Keratinocyte (primary cell): Measurements from ENCODE around the gene NIM1K. TPM values are rescaled to one million over a fixed set of nuclear protein-coding genes. Genes with fewer than 3 reads are reported as not detected.

ENCODE experiments used
- DNase-seq: peaks from one replicate; pipeline ENCODE4 v3.0.0-alpha.2; 2011; ENCODE audit warnings: low read depth, missing footprints, low spot score
- FAIRE-seq: peaks from 2 replicates; lab custom pipeline; 2011; peaks lifted over from hg19 to GRCh38; lab: Jason Lieb, UNC
- H2AFZ ChIP-seq: 2 replicates; pipeline ENCODE4 v1.6.0; 2012; ENCODE audit warnings: low read length, control low read depth, inconsistent platforms; ENCODE audit not compliant: control insufficient read depth
- H3K27ac ChIP-seq: 2 replicates; pipeline ENCODE4 v1.5.1; 2011; ENCODE audit warnings: low read length; ENCODE audit not compliant: control insufficient read depth, insufficient read depth
- H3K27me3 ChIP-seq: 3 replicates; pipeline ENCODE4 v1.6.0; 2011; ENCODE audit warnings: low read length; ENCODE audit not compliant: control insufficient read depth, insufficient read depth; ENCODE audit errors: extremely low read depth
- H3K36me3 ChIP-seq, 2 experiments: 2 replicates in 1 of 2; 3 replicates in 1 of 2; pipeline ENCODE4 v1.5.1; 2011; ENCODE audit warnings: low read length in 2 of 2, mild to moderate bottlenecking in 1 of 2; ENCODE audit not compliant: control insufficient read depth in 2 of 2, insufficient read depth in 2 of 2; ENCODE audit errors: extremely low read depth in 1 of 2
- H3K4me1 ChIP-seq: 3 replicates; pipeline ENCODE4 v1.5.1; 2011; ENCODE audit warnings: low read length; ENCODE audit not compliant: control insufficient read depth, insufficient read depth; ENCODE audit errors: extremely low read depth
- H3K4me2 ChIP-seq: 3 replicates; pipeline ENCODE4 v1.6.0; 2011; ENCODE audit warnings: low read depth, low read length; ENCODE audit not compliant: control insufficient read depth, insufficient read depth; ENCODE audit errors: extremely low read depth
- H3K4me3 ChIP-seq, 3 experiments: fragments of 200-600 bp in 1 of 3; sonication (generic) in 1 of 3; 2 replicates in 2 of 3; 3 replicates in 1 of 3; pipeline ENCODE4 v1.5.1; 2011 to 2016; ENCODE audit warnings: low read length in 3 of 3, mild to moderate bottlenecking in 3 of 3, control low read depth in 2 of 3, inconsistent platforms in 1 of 3, low read depth in 1 of 3, mixed read lengths in 1 of 3, mixed run types in 1 of 3, moderate library complexity in 1 of 3; ENCODE audit not compliant: control insufficient read depth in 2 of 3, insufficient read depth in 2 of 3; ENCODE audit errors: extremely low read depth in 1 of 3
- H3K79me2 ChIP-seq: 2 replicates; pipeline ENCODE4 v1.6.0; 2012; ENCODE audit warnings: low read length; ENCODE audit not compliant: control insufficient read depth, insufficient read depth
- H3K9ac ChIP-seq: 3 replicates; pipeline ENCODE4 v1.6.0; 2011; ENCODE audit warnings: low read length; ENCODE audit not compliant: control insufficient read depth, insufficient read depth; ENCODE audit errors: extremely low read depth
- H3K9me1 ChIP-seq: 3 replicates; pipeline ENCODE4 v1.6.0; 2011; ENCODE audit warnings: low read length; ENCODE audit not compliant: control insufficient read depth, insufficient read depth; ENCODE audit errors: extremely low read depth
- H3K9me3 ChIP-seq: 2 replicates; pipeline ENCODE4 v1.5.1; 2012; ENCODE audit warnings: low read depth, low read length; ENCODE audit not compliant: control insufficient read depth
- H4K20me1 ChIP-seq: 3 replicates; pipeline ENCODE4 v1.6.0; 2011; ENCODE audit warnings: low read length; ENCODE audit not compliant: control insufficient read depth, insufficient read depth; ENCODE audit errors: extremely low read depth
- EZH2 ChIP-seq: IDR thresholded peaks from one replicate; pipeline ENCODE4 v1.6.1; 2012; ENCODE audit warnings: inconsistent platforms, mild to moderate bottlenecking, low read length, moderate library complexity
- dilution Hi-C: fragments of 300-500 bp; cut with MboI; formaldehyde crosslinking; loops from one replicate; pipeline ENCODE4 v1.7.0; 2020; ENCODE audit warnings: low sequenced_read_pairs; ENCODE audit not compliant: extremely low pct_ligation_motif_present
- polyA plus RNA-seq, 5 experiments: library from polyadenylated mRNA; depleted of rRNA in 3 of 5; stranded (reverse) in 3 of 5; stranded (forward) in 1 of 5; unstranded in 1 of 5; fragments of >200 nt; gene quantifications; 1 replicate in 1 of 5; 2 replicates in 3 of 5; 3 replicates in 1 of 5; pipeline versions ENCODE4 v1.2.1 to v1.2.3, GENCODE V29; 2011 to 2012; ENCODE audit warnings: missing spikeins in 2 of 5, low read depth in 1 of 5, low replicate concordance in 1 of 5
- TF ChIP-seq, protein P1 (sequence below), 3 experiments: IDR thresholded peaks in 1 of 3; conservative IDR thresholded peaks in 1 of 3; optimal IDR thresholded peaks in 1 of 3; 2 replicates in 2 of 3; 3 replicates in 1 of 3; pipeline versions ENCODE3 to v1.5.1; 2011; ENCODE audit warnings: low read length in 3 of 3, mild to moderate bottlenecking in 3 of 3, moderate library complexity in 2 of 3, control low read depth in 1 of 3, inconsistent platforms in 1 of 3; ENCODE audit not compliant: insufficient read depth in 2 of 3; ENCODE audit errors: extremely low read depth in 1 of 3

Gene NIM1K
- polyA plus RNA-seq, 1 donor (not counting 4 experiments of a cell fraction or from before 2014, with no cell fraction given): 0.07 TPM

DNA sequence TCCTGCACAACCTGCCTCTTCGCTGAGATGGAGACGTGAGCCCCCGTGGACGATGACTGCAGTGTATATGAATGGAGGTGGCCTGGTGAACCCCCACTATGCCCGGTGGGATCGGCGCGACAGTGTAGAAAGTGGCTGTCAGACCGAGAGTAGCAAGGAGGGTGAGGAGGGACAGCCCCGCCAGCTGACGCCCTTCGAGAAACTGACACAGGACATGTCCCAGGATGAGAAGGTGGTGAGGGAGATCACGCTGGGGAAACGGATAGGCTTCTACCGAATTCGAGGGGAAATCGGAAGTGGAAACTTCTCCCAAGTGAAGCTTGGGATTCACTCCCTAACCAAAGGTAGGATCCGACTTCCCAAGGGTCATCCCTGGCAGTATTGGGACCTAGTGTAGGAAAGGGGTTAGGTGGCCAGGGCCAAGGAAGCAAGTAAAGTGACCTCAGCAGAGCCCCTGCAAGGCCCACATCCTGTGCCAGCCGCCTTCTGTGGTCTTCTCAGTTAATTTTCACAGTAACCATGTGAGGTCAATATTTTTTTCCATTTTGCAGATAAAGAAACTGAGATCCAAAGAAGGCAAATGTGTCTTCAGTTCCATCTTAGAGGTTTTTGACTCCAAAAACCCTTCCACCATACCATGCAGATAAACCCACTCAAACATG is 53.8 kb downstream of the NIM1K start:
- Histone ChIP-seq H3K9ac (no peak overlapping the region), H3K79me2 (no peaks in the 10 kb centered on the region), H3K4me2 (no peak overlapping the region), H4K20me1 (no peaks in the 10 kb centered on the region), H3K9me1 (no peaks in the 10 kb centered on the region), H3K9me3 (no peaks in the 10 kb centered on the region), H3K36me3 (no peaks in the 10 kb centered on the region), H3K4me1 (no peaks in the 10 kb centered on the region), H3K4me3 (no peak overlapping the region), H2AFZ (no peak overlapping the region), H3K27me3 (no peaks in the 10 kb centered on the region), H3K27ac (no peak overlapping the region)
- no peak for FAIRE-seq
- DNase-seq: no peak
- TF ChIP-seq, protein P1, sequence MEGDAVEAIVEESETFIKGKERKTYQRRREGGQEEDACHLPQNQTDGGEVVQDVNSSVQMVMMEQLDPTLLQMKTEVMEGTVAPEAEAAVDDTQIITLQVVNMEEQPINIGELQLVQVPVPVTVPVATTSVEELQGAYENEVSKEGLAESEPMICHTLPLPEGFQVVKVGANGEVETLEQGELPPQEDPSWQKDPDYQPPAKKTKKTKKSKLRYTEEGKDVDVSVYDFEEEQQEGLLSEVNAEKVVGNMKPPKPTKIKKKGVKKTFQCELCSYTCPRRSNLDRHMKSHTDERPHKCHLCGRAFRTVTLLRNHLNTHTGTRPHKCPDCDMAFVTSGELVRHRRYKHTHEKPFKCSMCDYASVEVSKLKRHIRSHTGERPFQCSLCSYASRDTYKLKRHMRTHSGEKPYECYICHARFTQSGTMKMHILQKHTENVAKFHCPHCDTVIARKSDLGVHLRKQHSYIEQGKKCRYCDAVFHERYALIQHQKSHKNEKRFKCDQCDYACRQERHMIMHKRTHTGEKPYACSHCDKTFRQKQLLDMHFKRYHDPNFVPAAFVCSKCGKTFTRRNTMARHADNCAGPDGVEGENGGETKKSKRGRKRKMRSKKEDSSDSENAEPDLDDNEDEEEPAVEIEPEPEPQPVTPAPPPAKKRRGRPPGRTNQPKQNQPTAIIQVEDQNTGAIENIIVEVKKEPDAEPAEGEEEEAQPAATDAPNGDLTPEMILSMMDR (optimal IDR thresholded peaks at IDR 0.05 in 1 of 3, IDR thresholded peaks at IDR 0.05 in 1 of 3, conservative IDR thresholded peaks at IDR 0.05 in 1 of 3; ENCODE audit: extremely low read depth in 1 of 3, insufficient read depth in 2 of 3, low read length in 3 of 3): no peak
- no peak for TF ChIP-seq EZH2
- dilution Hi-C loops: no loop called here

DNA sequence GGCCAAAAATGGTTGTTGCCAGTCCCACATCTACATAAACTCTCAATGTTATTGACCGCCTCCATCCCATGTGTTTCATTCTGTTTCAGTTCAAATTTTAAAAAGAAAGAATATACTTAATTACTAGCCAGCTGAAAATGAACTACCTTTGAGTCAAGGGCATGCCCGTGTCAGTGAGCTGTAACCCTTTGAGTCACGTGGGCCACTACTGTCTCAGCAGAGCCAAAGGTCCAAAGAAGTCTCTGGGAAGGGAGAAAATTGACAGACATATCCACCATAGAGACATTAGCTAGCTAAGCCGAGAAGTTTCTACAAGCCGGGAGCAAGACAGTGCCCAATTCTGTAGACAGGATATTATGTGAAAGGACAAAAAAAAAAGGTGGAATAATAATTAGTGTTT is 59.7 kb downstream of the NIM1K start:
- H3K36me3 ChIP-seq: no peaks in the 10 kb centered on the region
- FAIRE-seq: no peak
- H3K9me1 ChIP-seq: no peaks in the 10 kb centered on the region
- no peaks in the 10 kb centered on the region for H3K4me1 ChIP-seq
- dilution Hi-C loops: no loop called here
- peaks cover 3% of the 10 kb centered on the region for H3K27me3 ChIP-seq
- no peak overlapping the region for H3K9ac ChIP-seq
- H3K9me3 ChIP-seq: no peaks in the 10 kb centered on the region
- no peak overlapping the region for H3K27ac ChIP-seq
- DNase-seq: no peak
- no peak overlapping the region for H3K4me3 ChIP-seq
- H2AFZ ChIP-seq: no peak overlapping the region
- no peaks in the 10 kb centered on the region for H3K79me2 ChIP-seq
- no peak overlapping the region for H3K4me2 ChIP-seq
- H4K20me1 ChIP-seq: no peaks in the 10 kb centered on the region
- TF ChIP-seq EZH2: no peak
- TF ChIP-seq, protein P1 (optimal IDR thresholded peaks at IDR 0.05 in 1 of 3, IDR thresholded peaks at IDR 0.05 in 1 of 3, conservative IDR thresholded peaks at IDR 0.05 in 1 of 3; ENCODE audit: extremely low read depth in 1 of 3, insufficient read depth in 2 of 3, low read length in 3 of 3): no peak
